A673 (cell line): ENCODE data around the gene ACSBG1. TPM values are rescaled to one million over a fixed set of nuclear protein-coding genes. Genes with fewer than 3 reads are reported as not detected.

ENCODE experiments used
- Bru-seq: library from RNA; stranded (reverse); fragments of 400-500 nt; gene quantifications from one replicate; lab custom pipeline; 2021; lab: Mats Ljungman, UMichigan
- BruChase-seq, 2 experiments: library from RNA; stranded (reverse); fragments of 400-500 nt; gene quantifications; one replicate each; lab custom pipeline; 2021; lab: Mats Ljungman, UMichigan
- BruUV-seq: library from RNA; stranded (reverse); fragments of 400-500 nt; replicated peaks from 2 replicates; lab custom pipeline; 2021; lab: Mats Ljungman, UMichigan
- CTCF ChIA-PET: fragments of 300-600 bp; sonication (Branson Sonifier 250); formaldehyde crosslinking; loops from one replicate; lab custom pipeline; 2022; ENCODE audit warnings: antibody characterized with exemption; lab: Charles Lee
- POLR2A ChIA-PET: fragments of 300-600 bp; sonication (Branson Sonifier 250); formaldehyde crosslinking; loops from one replicate; lab custom pipeline; 2022; ENCODE audit warnings: antibody characterized with exemption; ENCODE audit not compliant: low non-redundant PET; lab: Charles Lee
- DNase-seq: peaks from one replicate; pipeline ENCODE4 v3.0.0-alpha.2; 2015; ENCODE audit warnings: low spot score
- H3K27ac ChIP-seq: fragments of 200-600 bp; sonication (generic); 2 replicates; pipeline ENCODE4 v1.5.1; 2016; ENCODE audit warnings: mixed run types, low read depth, mild to moderate bottlenecking, mixed read lengths, antibody characterized with exemption, low read length; ENCODE audit not compliant: poor library complexity, severe bottlenecking
- H3K27me3 ChIP-seq: fragments of 200-600 bp; sonication (generic); replicated peaks from 2 replicates; pipeline ENCODE4 v1.6.1; 2017; ENCODE audit warnings: mixed run types, low read depth, mild to moderate bottlenecking, mixed read lengths, antibody characterized with exemption, low read length; ENCODE audit not compliant: insufficient read depth, poor library complexity
- H3K36me3 ChIP-seq: fragments of 200-600 bp; sonication (generic); 2 replicates; pipeline ENCODE4 v1.6.1; 2016; ENCODE audit warnings: mixed run types, mild to moderate bottlenecking, mixed read lengths, antibody characterized with exemption, low read length; ENCODE audit not compliant: insufficient read depth, poor library complexity, severe bottlenecking
- H3K4me1 ChIP-seq: fragments of 200-600 bp; sonication (generic); 2 replicates; pipeline ENCODE4 v1.6.1; 2017; ENCODE audit warnings: mixed run types, mild to moderate bottlenecking, mixed read lengths, antibody characterized with exemption, low read length; ENCODE audit not compliant: insufficient read depth, poor library complexity, severe bottlenecking
- H3K4me3 ChIP-seq: fragments of 200-600 bp; sonication (generic); 2 replicates; pipeline ENCODE4 v1.5.1; 2016; ENCODE audit warnings: low read depth, mixed run types, mild to moderate bottlenecking, mixed read lengths, low read length; ENCODE audit not compliant: poor library complexity, severe bottlenecking
- H3K9me3 ChIP-seq: fragments of 200-600 bp; sonication (generic); 2 replicates; pipeline ENCODE4 v1.6.1; 2016; ENCODE audit warnings: mixed run types, low read depth, mild to moderate bottlenecking, mixed read lengths, antibody characterized with exemption, low read length; ENCODE audit not compliant: poor library complexity, severe bottlenecking
- EZH2 ChIP-seq: fragments of 200-600 bp; sonication (generic); IDR thresholded peaks from 2 replicates; pipeline ENCODE4 v1.6.1; 2017; ENCODE audit warnings: borderline replicate concordance, low read depth, mild to moderate bottlenecking, mixed read lengths, antibody characterized with exemption, low read length; ENCODE audit not compliant: poor library complexity, severe bottlenecking
- intact Hi-C: fragments of 100-400 bp; cut with micrococcal nuclease; formaldehyde crosslinking; loops from one replicate; pipeline ENCODE4 v1.10.0; 2022; ENCODE audit not compliant: unreplicated experiment
- long read RNA-seq: library from polyadenylated mRNA; stranded (forward); transcript quantifications from one replicate; pipeline ENCODE4 v2.0.0, GENCODE V29; 2022
- total RNA-seq: library from RNA; stranded (reverse); gene quantifications from 2 replicates; pipeline ENCODE4 v1.2.3, GENCODE V29; 2021
- TF ChIP-seq, protein P1 (sequence below): fragments of 300-800, 200-600 bp; sonication (generic); conservative IDR thresholded peaks from 2 replicates; pipeline ENCODE4 v1.5.1; 2017; ENCODE audit warnings: low read depth, mild to moderate bottlenecking, antibody characterized with exemption, low read length, moderate library complexity, mixed read lengths

ACSBG1 gene, protein sequence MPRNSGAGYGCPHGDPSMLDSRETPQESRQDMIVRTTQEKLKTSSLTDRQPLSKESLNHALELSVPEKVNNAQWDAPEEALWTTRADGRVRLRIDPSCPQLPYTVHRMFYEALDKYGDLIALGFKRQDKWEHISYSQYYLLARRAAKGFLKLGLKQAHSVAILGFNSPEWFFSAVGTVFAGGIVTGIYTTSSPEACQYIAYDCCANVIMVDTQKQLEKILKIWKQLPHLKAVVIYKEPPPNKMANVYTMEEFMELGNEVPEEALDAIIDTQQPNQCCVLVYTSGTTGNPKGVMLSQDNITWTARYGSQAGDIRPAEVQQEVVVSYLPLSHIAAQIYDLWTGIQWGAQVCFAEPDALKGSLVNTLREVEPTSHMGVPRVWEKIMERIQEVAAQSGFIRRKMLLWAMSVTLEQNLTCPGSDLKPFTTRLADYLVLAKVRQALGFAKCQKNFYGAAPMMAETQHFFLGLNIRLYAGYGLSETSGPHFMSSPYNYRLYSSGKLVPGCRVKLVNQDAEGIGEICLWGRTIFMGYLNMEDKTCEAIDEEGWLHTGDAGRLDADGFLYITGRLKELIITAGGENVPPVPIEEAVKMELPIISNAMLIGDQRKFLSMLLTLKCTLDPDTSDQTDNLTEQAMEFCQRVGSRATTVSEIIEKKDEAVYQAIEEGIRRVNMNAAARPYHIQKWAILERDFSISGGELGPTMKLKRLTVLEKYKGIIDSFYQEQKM
- total RNA-seq (0.35 and 0.45 TPM in 2 replicates), Bru-seq, nascent RNA (percentile 18 among the genes with signal in this experiment), BruChase-seq, experiment 1, labeled RNA remaining after a 2-hour chase (percentile 23 among the genes with signal in this experiment), BruChase-seq, experiment 2, labeled RNA remaining after a 6-hour chase (percentile 19 among the genes with signal in this experiment)
- long read RNA-seq, result 0 reads

DNA sequence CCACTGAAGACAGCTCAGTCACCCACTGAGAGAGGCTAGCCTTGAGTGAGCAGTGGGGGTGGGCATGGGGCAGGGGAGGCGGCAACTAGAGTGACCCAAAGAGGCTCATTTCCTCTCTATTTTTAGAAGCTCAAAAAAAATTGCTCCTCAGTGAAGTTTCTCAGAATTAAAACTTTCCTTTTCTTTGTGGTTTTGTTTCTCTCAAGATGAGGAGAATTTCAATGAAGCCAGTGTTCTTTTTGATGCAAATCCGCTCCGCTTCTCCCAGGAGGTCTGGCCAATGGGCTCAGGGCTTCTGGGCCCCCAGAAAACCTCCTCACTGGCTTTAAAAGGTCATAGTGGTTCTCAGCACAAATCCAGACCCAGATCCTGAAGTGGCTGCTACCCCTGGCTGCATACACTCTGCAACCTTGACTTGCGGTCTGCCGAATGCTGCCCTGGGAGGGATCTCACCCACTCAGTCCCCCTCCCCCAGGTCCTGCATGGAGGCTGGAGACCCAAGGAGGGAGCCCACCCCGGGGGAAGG, at the start of gene ACSBG1:
Gene ACSBG1 (minus strand): TSS at position 51 of the 526 bp plus-strand sequence. CDS start 64 bp downstream, outside the sequence.
- no peak for DNase-seq
- ChIA-PET POLR2A (no interaction called here), CTCF (interaction anchor here (0.6 kb wide), 1 partner anchor 26 kb away, joined by 3 read pairs; no protein-coding TSS in a partner anchor)
- no TSS peak for BruUV-seq
- H3K9me3 ChIP-seq, result no peaks in the 10 kb centered on the region
- no peaks in the 10 kb centered on the region for H3K4me1 ChIP-seq
- H3K36me3 ChIP-seq, result no peaks in the 10 kb centered on the region
- TF ChIP-seq EZH2, result no peak
- TF ChIP-seq, protein P1, sequence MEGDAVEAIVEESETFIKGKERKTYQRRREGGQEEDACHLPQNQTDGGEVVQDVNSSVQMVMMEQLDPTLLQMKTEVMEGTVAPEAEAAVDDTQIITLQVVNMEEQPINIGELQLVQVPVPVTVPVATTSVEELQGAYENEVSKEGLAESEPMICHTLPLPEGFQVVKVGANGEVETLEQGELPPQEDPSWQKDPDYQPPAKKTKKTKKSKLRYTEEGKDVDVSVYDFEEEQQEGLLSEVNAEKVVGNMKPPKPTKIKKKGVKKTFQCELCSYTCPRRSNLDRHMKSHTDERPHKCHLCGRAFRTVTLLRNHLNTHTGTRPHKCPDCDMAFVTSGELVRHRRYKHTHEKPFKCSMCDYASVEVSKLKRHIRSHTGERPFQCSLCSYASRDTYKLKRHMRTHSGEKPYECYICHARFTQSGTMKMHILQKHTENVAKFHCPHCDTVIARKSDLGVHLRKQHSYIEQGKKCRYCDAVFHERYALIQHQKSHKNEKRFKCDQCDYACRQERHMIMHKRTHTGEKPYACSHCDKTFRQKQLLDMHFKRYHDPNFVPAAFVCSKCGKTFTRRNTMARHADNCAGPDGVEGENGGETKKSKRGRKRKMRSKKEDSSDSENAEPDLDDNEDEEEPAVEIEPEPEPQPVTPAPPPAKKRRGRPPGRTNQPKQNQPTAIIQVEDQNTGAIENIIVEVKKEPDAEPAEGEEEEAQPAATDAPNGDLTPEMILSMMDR, result no peak
- no peak within 1 kb of the TSS for H3K27ac ChIP-seq
- no peaks in the 10 kb centered on the region for H3K27me3 ChIP-seq
- no peak within 1 kb of the TSS for H3K4me3 ChIP-seq
- intact Hi-C loops, result no loop called here

DNA sequence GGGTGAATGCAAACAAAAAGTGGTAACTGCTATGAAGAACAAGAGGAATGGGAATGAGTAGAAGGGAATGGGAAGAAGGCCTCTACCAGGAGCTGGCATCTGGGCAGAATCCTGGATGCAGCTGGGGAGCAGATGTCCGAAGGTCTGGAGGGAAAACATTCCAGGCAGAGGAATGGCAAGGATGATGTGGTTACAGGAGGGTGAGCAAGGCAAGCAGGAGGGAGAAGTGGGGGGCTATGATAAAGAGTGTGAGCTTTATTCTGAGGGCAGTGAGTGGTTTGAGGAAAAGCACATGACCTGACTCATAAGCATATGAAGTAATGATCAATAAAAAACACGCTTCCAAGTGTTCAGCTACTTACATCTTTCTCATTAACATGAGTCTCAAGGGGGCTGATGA, 48.0 kb upstream of the ACSBG1 start:
- Histone ChIP-seq H3K36me3 (peaks cover 16% of the 10 kb centered on the region), H3K27me3 (no peaks in the 10 kb centered on the region), H3K4me1 (no peaks in the 10 kb centered on the region), H3K27ac (no peak overlapping the region), H3K4me3 (no peak overlapping the region), H3K9me3 (no peaks in the 10 kb centered on the region)
- BruUV-seq, result no TSS peak
- no peak for DNase-seq
- CTCF ChIA-PET, result no interaction called here
- intact Hi-C loops, result no loop called here
- TF ChIP-seq, protein P1, result no peak
- TF ChIP-seq EZH2, result no peak
- POLR2A ChIA-PET, result no interaction called here
